ENCODE data around the gene GRIN2C.

The GRIN2C gene

DNA sequence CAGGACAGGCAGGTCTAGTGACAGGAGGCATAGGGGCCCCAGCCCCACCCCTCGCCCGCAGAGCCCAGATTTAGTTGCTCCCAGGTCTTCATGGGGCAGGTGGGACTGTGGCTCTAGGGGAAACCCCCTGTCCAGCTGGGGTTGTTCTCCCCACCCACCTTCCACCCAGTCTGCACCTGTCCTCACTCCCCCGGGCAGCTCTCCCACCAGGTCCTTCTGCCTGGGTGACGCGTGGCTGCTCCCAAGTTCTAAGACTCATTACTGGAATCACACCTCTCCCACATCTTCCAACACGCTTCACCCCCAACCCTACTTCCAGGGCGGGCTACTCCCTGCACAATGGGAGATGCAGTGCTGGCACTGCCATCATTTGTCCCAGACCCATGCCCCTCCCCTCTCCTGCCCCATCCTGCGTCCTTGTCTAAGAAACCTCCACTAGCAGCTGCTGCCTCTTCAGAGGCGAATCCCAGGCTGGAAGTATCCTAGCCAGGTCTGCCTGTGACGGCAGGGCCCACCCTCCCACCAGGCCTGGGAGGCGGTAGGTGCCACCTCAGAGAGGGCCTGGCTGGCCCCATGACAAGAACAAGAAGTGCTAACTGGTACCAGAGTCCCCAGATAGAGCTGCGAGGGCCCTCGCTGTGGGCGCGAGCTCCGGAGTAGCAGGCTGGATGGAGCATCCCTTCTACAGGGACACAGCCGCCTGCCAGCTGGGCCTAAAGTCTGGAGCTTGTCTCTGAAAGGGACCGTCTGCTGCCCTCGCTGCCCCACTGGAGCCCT, 22.8 kb downstream of the GRIN2C start:
- H3K4me3 ChIP-seq (replicated peaks; ENCODE audit: low read depth, low read length) = no peak overlapping the region
- TF ChIP-seq, protein P1, sequence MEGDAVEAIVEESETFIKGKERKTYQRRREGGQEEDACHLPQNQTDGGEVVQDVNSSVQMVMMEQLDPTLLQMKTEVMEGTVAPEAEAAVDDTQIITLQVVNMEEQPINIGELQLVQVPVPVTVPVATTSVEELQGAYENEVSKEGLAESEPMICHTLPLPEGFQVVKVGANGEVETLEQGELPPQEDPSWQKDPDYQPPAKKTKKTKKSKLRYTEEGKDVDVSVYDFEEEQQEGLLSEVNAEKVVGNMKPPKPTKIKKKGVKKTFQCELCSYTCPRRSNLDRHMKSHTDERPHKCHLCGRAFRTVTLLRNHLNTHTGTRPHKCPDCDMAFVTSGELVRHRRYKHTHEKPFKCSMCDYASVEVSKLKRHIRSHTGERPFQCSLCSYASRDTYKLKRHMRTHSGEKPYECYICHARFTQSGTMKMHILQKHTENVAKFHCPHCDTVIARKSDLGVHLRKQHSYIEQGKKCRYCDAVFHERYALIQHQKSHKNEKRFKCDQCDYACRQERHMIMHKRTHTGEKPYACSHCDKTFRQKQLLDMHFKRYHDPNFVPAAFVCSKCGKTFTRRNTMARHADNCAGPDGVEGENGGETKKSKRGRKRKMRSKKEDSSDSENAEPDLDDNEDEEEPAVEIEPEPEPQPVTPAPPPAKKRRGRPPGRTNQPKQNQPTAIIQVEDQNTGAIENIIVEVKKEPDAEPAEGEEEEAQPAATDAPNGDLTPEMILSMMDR (IDR thresholded peaks at IDR 0.05; ENCODE audit: low read depth, low read length, missing control alignments) = no peak
- DNase-seq (ENCODE audit: extremely low read depth, low read depth) = no peak

DNA sequence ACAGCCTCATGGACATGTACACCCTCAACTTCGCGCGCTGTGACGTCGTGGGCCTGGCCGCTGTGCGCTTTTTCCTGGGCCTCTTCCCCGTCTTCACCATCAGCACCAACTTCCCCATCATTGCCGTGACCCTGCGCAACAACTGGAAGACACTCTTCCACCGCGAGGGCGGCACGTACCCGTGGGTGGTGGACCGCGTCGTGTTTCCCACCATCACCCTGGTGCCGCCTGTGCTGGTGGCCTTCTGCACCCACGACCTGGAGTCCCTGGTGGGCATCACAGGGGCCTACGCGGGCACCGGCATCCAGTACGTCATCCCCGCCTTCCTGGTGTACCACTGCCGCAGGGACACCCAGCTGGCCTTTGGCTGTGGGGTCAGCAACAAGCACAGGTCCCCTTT, 23.5 kb downstream of the GRIN2C start:
- H3K4me3 ChIP-seq (replicated peaks; ENCODE audit: low read depth, low read length) = no peak overlapping the region
- TF ChIP-seq, protein P1 (IDR thresholded peaks at IDR 0.05; ENCODE audit: low read depth, low read length, missing control alignments) = no peak
- no peak for DNase-seq (ENCODE audit: extremely low read depth, low read depth)

DNA sequence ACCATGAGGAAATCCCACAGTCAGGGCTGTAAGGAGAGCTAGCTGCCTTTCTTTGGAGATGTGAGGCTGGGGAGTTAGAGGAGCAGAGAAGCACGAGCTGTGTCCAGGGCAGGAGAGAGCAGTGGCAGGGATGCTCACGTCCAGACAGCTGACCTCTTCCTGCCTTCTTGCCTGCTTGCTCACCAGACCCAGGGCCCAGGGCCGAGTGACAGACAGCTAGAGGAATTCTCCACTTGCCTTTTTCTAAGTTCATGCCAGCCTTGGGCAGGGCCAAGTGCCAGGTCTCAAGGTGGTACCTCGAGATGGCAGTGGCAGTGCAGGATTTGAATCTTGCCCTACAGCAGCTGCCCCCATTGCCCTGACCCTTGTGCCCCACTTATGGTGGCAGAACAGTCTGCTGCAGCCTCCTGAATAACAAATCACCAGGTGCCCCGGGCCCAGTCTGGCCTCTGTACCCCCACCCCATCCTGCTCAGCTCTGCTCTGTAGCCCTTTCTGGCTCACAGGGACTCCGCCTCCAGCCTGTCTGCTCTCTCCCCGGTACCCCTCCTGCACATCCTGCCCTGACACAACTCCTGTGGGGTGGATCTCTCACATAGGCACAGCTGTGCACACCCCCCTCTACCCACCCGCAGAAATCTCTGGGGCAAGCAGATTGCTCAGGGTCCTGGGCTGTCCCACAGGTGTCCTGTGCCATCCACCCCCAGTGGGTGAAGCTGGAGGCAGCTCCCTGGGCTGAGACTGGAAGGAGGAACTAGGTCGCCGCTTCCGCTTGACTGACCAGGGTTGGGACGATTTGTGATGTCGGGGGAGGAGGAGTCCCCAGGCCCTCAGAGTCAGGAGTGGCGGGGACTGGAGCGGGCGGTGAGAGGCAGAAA, 25.9 kb downstream of the GRIN2C start:
- no peak for DNase-seq (ENCODE audit: extremely low read depth, low read depth)
- H3K4me3 ChIP-seq (replicated peaks; ENCODE audit: low read depth, low read length) = no peak overlapping the region

DNA sequence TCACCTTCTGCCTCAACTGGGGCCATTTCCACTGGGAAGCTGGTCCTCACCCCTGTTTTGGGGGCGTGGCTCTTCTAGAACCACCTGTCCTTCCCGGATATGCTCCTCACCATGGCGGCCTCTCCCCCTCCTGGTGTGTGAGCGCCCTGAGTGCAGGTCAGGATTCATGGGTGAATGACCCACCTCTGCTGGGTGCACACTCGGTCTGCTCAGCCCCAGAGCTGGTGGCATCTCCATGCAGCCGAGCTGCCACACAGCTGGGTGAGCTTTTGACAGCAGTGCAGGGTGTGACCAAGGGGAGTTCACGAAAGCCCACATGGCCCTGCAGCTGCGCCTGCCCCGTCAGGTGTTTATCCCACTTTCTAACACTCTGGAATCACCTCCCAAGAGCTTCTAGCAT, 27.3 kb downstream of the GRIN2C start:
- TF ChIP-seq, protein P1 (IDR thresholded peaks at IDR 0.05; ENCODE audit: low read depth, low read length, missing control alignments) = no peak
- H3K4me3 ChIP-seq (replicated peaks; ENCODE audit: low read depth, low read length) = no peak overlapping the region
- no peak for DNase-seq (ENCODE audit: extremely low read depth, low read depth)

More for the DNA sequence above, 25.9 kb downstream of the GRIN2C start:
- TF ChIP-seq, protein P1 (IDR thresholded peaks at IDR 0.05; ENCODE audit: low read depth, low read length, missing control alignments) = no peak

DNA sequence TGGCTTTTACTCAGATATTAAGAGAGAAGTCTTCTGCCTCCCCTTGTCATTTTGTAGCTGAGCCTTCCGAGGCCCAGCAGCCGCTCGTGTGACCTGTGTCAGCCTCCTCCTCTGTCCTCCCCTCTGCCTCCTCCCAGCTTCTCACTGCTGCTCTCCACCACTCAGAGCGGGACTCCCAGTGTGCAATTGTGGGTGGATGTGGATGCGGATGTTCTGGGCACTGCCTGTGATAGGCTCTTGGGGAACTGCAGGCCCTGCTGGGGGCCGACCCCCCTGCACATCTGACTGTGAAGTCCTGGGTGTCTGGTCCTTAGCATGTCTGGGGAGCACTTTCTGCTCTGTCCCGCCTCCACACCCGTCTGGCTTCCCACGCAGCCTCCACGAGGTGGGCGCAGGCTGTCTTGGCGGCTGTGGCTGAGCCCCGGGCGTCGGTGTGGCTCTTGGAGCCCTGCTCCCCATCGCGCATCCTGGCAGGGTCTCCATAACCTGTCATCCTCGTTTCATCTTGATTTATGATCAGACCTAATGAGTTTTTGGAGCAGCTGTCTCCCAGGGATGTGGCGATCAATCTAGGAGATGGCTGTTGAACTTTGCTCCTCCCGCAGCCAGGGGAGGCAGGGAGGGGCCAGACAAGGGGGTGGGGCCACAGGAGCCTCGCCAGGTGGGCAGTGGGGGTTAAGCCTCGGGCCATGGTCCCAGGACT, 28.1 kb downstream of the GRIN2C start:
- no peak for DNase-seq (ENCODE audit: extremely low read depth, low read depth)
- H3K4me3 ChIP-seq (replicated peaks; ENCODE audit: low read depth, low read length) = no peak overlapping the region
- TF ChIP-seq, protein P1 (IDR thresholded peaks at IDR 0.05; ENCODE audit: low read depth, low read length, missing control alignments) = no peak

DNA sequence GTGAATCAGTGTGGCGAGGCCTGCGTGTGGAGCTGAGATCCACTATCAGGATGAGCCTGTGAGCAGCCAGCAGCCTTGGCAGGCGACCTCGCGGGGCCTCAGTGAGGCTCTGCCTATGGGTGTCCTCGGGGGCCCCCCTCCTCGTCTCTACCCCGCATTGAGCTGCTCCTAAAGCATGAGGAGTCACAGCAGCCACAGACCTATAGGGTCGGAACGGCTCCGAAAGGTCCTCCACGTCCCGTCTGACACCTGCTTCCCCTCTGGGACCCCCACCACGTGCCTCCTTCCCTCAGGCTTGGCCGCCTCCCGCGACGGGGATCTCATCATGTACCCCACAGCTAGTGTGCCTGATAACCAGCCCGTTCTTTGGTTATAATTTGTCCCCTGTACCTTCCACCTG, 28.8 kb downstream of the GRIN2C start:
- TF ChIP-seq, protein P1 (IDR thresholded peaks at IDR 0.05; ENCODE audit: low read depth, low read length, missing control alignments) = no peak
- H3K4me3 ChIP-seq (replicated peaks; ENCODE audit: low read depth, low read length) = no peak overlapping the region
- DNase-seq (ENCODE audit: extremely low read depth, low read depth) = no peak
